Spleen (tissue), 3 donors: Measurements from ENCODE around the gene RPTOR.

Experiments used
- POLR2A ChIP-seq, 3 donors: fragments of 450-650 bp; IDR thresholded peaks; one replicate each; pipeline ENCODE4 v1.5.1; 2017; ENCODE audit warnings: antibody characterized with exemption in 3 of 3, mild to moderate bottlenecking in 1 of 3
- POLR2AphosphoS5 ChIP-seq, 3 donors: sonication (generic); formaldehyde crosslinking; IDR thresholded peaks; one replicate each; pipeline ENCODE4 v1.5.1; 2017; ENCODE audit warnings: antibody characterized with exemption in 3 of 3

- TF ChIP-seq POLR2AphosphoS5 (IDR thresholded peaks at IDR 0.05) (no peak), POLR2A (IDR thresholded peaks at IDR 0.05) (no peak)
Measured at GRCh38 chr17:80921741-80922579, 377.3 kb downstream of the RPTOR start.
